Ovary (tissue), 3 donors: ENCODE data around the gene SIRT4.

ENCODE experiments used
- EP300 ChIP-seq: sonication (generic); formaldehyde crosslinking; IDR thresholded peaks from one replicate; pipeline ENCODE4 v1.6.1; 2017; ENCODE audit warnings: antibody characterized with exemption
- TF ChIP-seq, protein P1 (sequence below), 3 donors: fragments of 450-650 bp in 2 of 3; fragments of 200-600 bp in 1 of 3; IDR thresholded peaks; one replicate each; pipeline versions ENCODE4 v1.5.1 to v1.8.0; 2016 to 2022; ENCODE audit warnings: antibody characterized with exemption in 3 of 3, mild to moderate bottlenecking in 1 of 3
- donor health status: DM: no; HTN: no; CAD: no.

DNA sequence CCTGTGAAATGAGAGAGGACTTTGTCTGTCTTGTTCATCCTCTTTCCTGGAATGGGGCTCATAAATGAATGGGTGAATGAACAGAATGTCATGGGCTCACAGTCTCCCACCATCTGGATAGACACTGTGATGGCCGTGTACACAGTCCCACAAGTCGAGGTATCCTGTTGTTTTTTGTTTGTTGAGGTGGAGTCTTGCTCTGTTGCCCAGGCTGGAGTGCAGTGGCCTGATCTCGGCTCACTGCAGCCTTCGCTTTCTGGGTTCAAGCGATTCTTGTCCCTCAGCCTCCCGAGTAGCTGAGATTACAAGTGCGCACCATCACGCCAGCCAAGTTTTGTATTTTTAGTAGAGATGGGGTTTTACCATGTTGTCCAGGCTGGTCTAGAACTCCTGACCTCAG is 41.6 kb downstream of the SIRT4 start:
- TF ChIP-seq, protein P1, sequence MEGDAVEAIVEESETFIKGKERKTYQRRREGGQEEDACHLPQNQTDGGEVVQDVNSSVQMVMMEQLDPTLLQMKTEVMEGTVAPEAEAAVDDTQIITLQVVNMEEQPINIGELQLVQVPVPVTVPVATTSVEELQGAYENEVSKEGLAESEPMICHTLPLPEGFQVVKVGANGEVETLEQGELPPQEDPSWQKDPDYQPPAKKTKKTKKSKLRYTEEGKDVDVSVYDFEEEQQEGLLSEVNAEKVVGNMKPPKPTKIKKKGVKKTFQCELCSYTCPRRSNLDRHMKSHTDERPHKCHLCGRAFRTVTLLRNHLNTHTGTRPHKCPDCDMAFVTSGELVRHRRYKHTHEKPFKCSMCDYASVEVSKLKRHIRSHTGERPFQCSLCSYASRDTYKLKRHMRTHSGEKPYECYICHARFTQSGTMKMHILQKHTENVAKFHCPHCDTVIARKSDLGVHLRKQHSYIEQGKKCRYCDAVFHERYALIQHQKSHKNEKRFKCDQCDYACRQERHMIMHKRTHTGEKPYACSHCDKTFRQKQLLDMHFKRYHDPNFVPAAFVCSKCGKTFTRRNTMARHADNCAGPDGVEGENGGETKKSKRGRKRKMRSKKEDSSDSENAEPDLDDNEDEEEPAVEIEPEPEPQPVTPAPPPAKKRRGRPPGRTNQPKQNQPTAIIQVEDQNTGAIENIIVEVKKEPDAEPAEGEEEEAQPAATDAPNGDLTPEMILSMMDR (IDR thresholded peaks at IDR 0.05), result no peak
- TF ChIP-seq EP300, result no peak
